ENCODE data around the gene SEMA6B. TPM values are rescaled to one million over a fixed set of nuclear protein-coding genes. Genes with fewer than 3 reads are reported as not detected.

The SEMA6B gene, protein sequence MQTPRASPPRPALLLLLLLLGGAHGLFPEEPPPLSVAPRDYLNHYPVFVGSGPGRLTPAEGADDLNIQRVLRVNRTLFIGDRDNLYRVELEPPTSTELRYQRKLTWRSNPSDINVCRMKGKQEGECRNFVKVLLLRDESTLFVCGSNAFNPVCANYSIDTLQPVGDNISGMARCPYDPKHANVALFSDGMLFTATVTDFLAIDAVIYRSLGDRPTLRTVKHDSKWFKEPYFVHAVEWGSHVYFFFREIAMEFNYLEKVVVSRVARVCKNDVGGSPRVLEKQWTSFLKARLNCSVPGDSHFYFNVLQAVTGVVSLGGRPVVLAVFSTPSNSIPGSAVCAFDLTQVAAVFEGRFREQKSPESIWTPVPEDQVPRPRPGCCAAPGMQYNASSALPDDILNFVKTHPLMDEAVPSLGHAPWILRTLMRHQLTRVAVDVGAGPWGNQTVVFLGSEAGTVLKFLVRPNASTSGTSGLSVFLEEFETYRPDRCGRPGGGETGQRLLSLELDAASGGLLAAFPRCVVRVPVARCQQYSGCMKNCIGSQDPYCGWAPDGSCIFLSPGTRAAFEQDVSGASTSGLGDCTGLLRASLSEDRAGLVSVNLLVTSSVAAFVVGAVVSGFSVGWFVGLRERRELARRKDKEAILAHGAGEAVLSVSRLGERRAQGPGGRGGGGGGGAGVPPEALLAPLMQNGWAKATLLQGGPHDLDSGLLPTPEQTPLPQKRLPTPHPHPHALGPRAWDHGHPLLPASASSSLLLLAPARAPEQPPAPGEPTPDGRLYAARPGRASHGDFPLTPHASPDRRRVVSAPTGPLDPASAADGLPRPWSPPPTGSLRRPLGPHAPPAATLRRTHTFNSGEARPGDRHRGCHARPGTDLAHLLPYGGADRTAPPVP
- polyA plus RNA-seq, result 1.0 and 1.1 TPM in 2 replicates

DNA sequence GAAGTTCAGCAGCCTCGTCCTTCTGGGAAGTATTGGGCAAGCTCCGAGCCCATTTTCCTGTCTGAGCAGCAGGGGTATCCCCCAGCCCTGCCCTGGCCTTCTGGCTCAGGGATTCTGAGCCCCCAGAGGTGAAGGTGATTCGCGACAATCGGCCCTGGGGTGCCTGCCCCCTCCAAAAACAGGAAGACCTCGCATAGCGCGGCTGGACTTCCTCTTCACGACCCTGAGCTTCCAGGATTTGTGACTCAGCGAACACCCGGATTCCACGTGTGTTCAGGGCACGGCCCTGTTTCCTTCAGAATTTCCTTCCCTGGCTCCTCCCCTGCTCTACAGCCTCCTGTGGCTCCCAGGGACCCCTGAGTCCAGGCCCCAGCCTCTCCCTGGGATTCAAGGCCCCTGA is at the start of gene SEMA6B:
TSS of gene SEMA6B (minus strand) at position 116 of the 400 bp plus-strand sequence. CDS start 1,227 bp downstream, outside the sequence.

DNA sequence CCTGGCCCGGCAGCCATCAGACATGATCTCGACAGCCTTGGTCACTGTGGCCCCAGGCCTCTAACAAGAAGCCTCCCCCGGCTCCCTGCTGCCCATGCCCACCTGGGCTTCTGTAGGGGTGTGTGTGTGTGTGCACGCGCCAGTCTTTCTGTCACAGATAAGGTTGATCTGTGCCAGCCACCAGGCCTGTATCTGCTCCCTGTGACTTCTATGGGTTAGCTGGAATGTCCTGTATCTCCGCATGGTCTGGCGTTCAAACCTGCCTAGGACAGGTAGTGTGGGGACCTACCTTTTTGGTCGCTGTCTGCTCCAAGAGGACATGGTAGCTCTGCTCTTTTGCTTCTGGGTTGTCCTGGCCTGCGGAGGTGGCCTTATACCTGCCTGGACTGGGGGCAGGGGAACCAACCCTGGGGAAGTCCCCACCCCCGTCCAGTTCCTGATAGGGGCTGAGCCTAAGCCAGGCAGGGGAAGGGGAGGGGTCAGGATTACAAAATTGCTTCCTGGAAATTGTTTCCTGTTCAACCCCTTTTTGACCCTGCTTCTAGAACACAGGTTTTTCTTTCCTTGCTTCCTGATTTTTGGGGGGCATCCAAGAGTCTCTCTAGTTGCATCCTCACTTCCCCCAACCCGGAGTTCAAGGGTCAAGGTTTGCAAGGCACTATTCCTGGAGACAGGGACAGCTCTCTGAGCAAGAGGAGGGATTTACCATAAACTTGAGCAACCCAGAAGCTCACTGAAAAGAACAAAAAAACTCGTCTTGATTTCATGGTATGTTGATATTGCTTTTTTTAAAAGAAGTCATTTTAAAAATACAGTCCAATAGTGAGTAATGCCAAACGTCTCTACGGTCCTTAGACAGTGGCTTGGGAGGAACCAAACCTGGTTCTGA is 19.5 kb downstream of the SEMA6B start, which contains the start of gene LRG1:
TSS of gene LRG1 (minus strand) at position 344 of the 889 bp plus-strand sequence. CDS start at position 321, 23 bp downstream.

DNA sequence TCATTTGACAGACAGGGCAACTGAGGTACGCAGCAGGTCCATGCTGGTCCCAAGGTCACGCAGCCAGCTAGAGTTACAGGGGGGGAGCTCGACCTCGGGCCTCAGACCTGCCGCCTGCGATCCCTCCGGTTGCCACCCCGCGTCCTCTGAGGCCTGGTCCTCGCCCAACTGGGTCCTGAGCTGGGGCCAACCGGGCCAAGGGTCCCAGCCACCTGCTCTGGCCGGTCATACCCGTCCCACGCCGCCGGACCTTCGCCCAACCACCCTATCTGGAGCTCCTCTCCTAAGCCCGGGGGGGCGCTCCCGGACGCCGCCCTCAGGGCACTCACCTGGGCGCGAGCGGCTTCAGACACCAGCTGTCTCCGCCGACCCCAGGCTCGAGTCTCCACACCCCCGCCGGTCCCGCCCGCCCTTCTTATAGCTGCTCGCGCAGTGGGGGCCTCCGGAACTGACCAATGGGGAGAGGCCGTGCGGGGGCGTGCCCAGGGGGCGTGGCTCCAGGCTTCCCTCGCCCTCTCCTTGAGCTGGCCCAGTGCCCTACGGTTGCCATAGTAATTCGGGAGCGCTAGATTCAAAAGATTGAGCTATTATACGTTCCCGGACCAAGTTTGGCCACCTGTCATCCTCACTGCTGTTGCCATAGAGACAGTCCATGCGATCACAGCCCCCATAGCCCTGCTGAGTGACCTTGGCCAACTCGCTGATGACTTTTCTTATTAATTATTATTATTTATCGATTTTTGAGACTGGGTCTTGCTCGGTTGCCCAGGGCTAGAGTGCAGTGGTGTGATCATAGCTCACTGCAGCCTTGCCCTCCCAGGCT is 24.4 kb downstream of the SEMA6B start, which contains the start of gene PLIN5:
TSS of gene PLIN5 (minus strand) at position 389 of the 823 bp plus-strand sequence. CDS start 1,150 bp downstream, outside the sequence.

DNA sequence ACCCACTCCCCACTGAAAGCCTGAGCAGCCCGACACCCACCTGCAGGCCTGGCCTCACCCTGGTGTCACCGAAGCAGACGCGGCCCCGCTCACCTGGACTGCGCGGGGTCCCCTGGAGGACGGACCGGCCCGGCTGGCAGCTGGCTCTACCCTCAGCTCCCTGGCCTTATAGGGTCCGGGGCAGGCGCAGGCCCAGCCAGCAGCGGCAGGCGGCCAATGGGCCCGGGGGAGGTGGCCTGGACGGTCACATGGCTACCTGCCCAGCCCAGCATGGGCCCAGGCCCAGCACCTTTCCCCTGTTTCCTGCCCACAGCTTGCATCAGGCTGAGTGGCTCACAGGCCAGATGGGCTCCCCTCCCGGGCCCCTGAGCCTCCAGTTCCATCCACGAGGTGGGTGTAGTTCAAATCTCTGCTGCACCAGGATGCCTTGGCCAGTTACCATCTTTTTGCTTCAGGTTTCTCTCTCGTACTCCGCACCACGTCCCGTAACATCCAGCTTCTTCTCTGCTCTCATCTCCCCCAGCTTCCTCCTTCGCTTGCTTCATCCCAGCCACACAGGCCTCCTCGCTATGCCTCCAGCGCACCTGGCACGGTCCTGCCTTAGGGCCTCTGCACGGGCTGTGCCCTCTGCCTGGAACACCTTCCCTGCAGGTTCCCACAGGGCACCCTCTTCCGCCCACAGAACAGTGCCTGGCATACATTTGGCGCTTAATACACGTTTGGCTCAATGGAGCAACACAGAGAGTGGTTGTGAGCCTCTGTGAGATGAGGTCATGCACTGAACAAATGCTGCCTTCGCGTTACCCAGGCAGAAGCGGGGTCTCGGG is 40.9 kb downstream of the SEMA6B start, which contains the start of gene PLIN4:
TSS of gene PLIN4 (minus strand) at position 142 of the 827 bp plus-strand sequence. CDS start 214 bp downstream, outside the sequence.

Other genes with a start within 250 kb of the SEMA6B start
- 2.9 TPM in 1 of 2 replicates, not detected in the other for gene STAP2, start 220.9 kb downstream of the SEMA6B start, polyA plus RNA-seq
- gene MPND, start 216.1 kb downstream of the SEMA6B start, polyA plus RNA-seq, result 2.7 and 4.7 TPM in 2 replicates
- 1.6 and 2.8 TPM in 2 replicates for gene SH3GL1, start 159.1 kb downstream of the SEMA6B start, polyA plus RNA-seq
- 0.75 and 2.4 TPM in 2 replicates for gene CHAF1A, start 157.0 kb downstream of the SEMA6B start, polyA plus RNA-seq
- gene UBXN6, start 101.9 kb downstream of the SEMA6B start, polyA plus RNA-seq, result 12.1 and 14.0 TPM in 2 replicates
- gene HDGFL2, start 87.4 kb downstream of the SEMA6B start, polyA plus RNA-seq, result 1.7 and 3.8 TPM in 2 replicates
- gene PLIN4, start 41.2 kb downstream of the SEMA6B start, polyA plus RNA-seq, result not detected in 2 replicates
- gene PLIN5, start 24.5 kb downstream of the SEMA6B start, polyA plus RNA-seq, result 0.75 and 0.87 TPM in 2 replicates
- not detected in 2 replicates for gene LRG1, start 19.6 kb downstream of the SEMA6B start, polyA plus RNA-seq
- gene TNFAIP8L1, start 79.8 kb upstream of the SEMA6B start, polyA plus RNA-seq, result 1.5 TPM in 1 of 2 replicates, not detected in the other
- gene MYDGF, start 110.7 kb upstream of the SEMA6B start, polyA plus RNA-seq, result 47.3 and 63.5 TPM in 2 replicates
- 1.3 and 3.1 TPM in 2 replicates for gene DPP9, start 164.2 kb upstream of the SEMA6B start, polyA plus RNA-seq
- 0.05 TPM in 1 of 2 replicates, not detected in the other for gene FEM1A, start 232.1 kb upstream of the SEMA6B start, polyA plus RNA-seq

Measured in Purkinje cell (primary cell).